SK-N-MC (cell line): ENCODE data around the gene TAGLN.

Experiments
- EZH2 ChIP-seq: fragments of 200-600 bp; sonication (generic); IDR thresholded peaks from one replicate; pipeline ENCODE4 v1.6.1; 2017; ENCODE audit warnings: antibody characterized with exemption
- FOXP2 ChIP-seq: optimal IDR thresholded peaks from 2 replicates; pipeline ENCODE3; 2011; ENCODE audit warnings: mild to moderate bottlenecking, moderate library complexity; ENCODE audit not compliant: insufficient read depth; ENCODE audit errors: extremely low read length, control extremely low read depth
- POLR2AphosphoS5 ChIP-seq: IDR thresholded peaks from 2 replicates; pipeline ENCODE4 v1.6.1; 2012; ENCODE audit warnings: mild to moderate bottlenecking, low read depth, low read length, borderline replicate concordance

GRCh38 chr11:117221775-117222517 is 22.8 kb downstream of the TAGLN start:
- no peak for TF ChIP-seq EZH2
- no peak for TF ChIP-seq POLR2AphosphoS5
- TF ChIP-seq FOXP2, result no peak
